K562 (cell line): Measurements from ENCODE around the gene PPIL6. TPM values are rescaled to one million over a fixed set of nuclear protein-coding genes. Genes with fewer than 3 reads are reported as not detected.

Experiments
- CBX1 ChIP-seq: sonication (generic); IDR thresholded peaks from 2 replicates; pipeline ENCODE4 v1.6.1; 2016; ENCODE audit warnings: antibody characterized with exemption, low read depth, mild to moderate bottlenecking
- DMBX1 ChIP-seq: fragments of 250-450 bp; sonication (Bioruptor Pico); IDR thresholded peaks from 2 replicates; pipeline ENCODE4 v1.8.0; 2022; ENCODE audit warnings: inconsistent platforms, mild to moderate bottlenecking, moderate library complexity, borderline replicate concordance
- FOXK1 ChIP-seq: sonication (generic); formaldehyde crosslinking; IDR thresholded peaks from 2 replicates; pipeline ENCODE4 v1.8.0; 2022; ENCODE audit warnings: missing genetic modification reagents, mild to moderate bottlenecking, borderline replicate concordance
- GTF2F1 ChIP-seq: IDR thresholded peaks from 2 replicates; pipeline ENCODE4 v1.6.1; 2011; ENCODE audit warnings: low read depth, low read length, improper control_type of control experiment
- HEY1 ChIP-seq: fragments of 250-450 bp; sonication (Bioruptor Pico); IDR thresholded peaks from 2 replicates; pipeline ENCODE4 v1.5.0; 2020; ENCODE audit warnings: mild to moderate bottlenecking, moderate library complexity, borderline replicate concordance
- MBD1 ChIP-seq: fragments of 250-450 bp; sonication (Bioruptor Pico); IDR thresholded peaks from 2 replicates; pipeline ENCODE4 v1.8.0; 2022; ENCODE audit warnings: inconsistent platforms
- POLR2AphosphoS5 ChIP-seq: IDR thresholded peaks from 2 replicates; pipeline ENCODE4 v1.6.1; 2011; ENCODE audit warnings: mild to moderate bottlenecking, low read depth, low read length, moderate library complexity; ENCODE audit not compliant: control insufficient read depth, insufficient read depth
- SIN3A ChIP-seq, 2 experiments: fragments of 150-350 bp in 1 of 2; IDR thresholded peaks; 2 replicates each; pipeline ENCODE4 v1.6.1; 2011 to 2016; ENCODE audit warnings: borderline replicate concordance in 2 of 2, low read depth in 2 of 2, low read length in 2 of 2, mild to moderate bottlenecking in 2 of 2, moderate library complexity in 2 of 2; ENCODE audit not compliant: control insufficient read depth in 1 of 2
- STAG1 ChIP-seq: sonication (generic); formaldehyde crosslinking; IDR thresholded peaks from 2 replicates; pipeline ENCODE4 v1.5.0; 2020; ENCODE audit warnings: missing genetic modification reagents, borderline replicate concordance
- TAF9B ChIP-seq: fragments of 450-650 bp; IDR thresholded peaks from 2 replicates; pipeline ENCODE4 v1.6.1; 2018; ENCODE audit warnings: mild to moderate bottlenecking; ENCODE audit not compliant: partially characterized antibody
- TBL1XR1 ChIP-seq, 2 experiments: IDR thresholded peaks; 2 replicates each; pipeline ENCODE4 v1.6.1; 2012; ENCODE audit warnings: improper control_type of control experiment in 2 of 2, low read length in 2 of 2, mild to moderate bottlenecking in 1 of 2
- UBTF ChIP-seq, 2 experiments: IDR thresholded peaks; 2 replicates each; pipeline ENCODE4 v1.6.1; 2012; ENCODE audit warnings: improper control_type of control experiment in 2 of 2, low read depth in 2 of 2, low read length in 2 of 2, borderline replicate concordance in 1 of 2
- XRCC4 ChIP-seq: IDR thresholded peaks from one replicate; pipeline ENCODE4 v1.6.1; 2011; ENCODE audit not compliant: insufficient read depth, insufficient read length; ENCODE audit errors: extremely low read depth
- ZBTB33 ChIP-seq: sonication (generic); formaldehyde crosslinking; IDR thresholded peaks from 2 replicates; pipeline ENCODE4 v1.8.1; 2023; ENCODE audit warnings: mild to moderate bottlenecking, missing genetic modification reagents
- polyA plus RNA-seq, 8 experiments: library from polyadenylated mRNA; depleted of rRNA in 4 of 8; stranded (reverse) in 5 of 8; unstranded in 3 of 8; fragments of >200 nt; fragmentation: Nextera tagmentation in 2 of 8; fragmentation: Illumina TruSeq in 1 of 8; extraction: Ambion mirVana in 2 of 8; extraction: Trizol in 1 of 8; gene quantifications; 2 replicates each; pipeline versions ENCODE4 v1.2.1 to v1.2.3, GENCODE V29; 2011 to 2014; ENCODE audit warnings: inconsistent platforms in 1 of 8, missing spikeins in 1 of 8
- total RNA-seq, 7 experiments: library from RNA; depleted of rRNA in 6 of 7; stranded (reverse); fragments of >200 nt in 6 of 7; fragmentation: Illumina TruSeq in 2 of 7; extraction: Trizol in 2 of 7; gene quantifications; 2 replicates each; pipeline versions ENCODE4 v1.2.1 to v1.2.3, GENCODE V29; 2011 to 2021; ENCODE audit warnings: low replicate concordance in 1 of 7
- TF ChIP-seq, protein P1 (sequence below): fragments of 250-450 bp; sonication (Bioruptor Pico); IDR thresholded peaks from 2 replicates; pipeline ENCODE4 v1.8.0; 2022; ENCODE audit warnings: moderate library complexity, mild to moderate bottlenecking, inconsistent platforms
- TF ChIP-seq, protein P2 (sequence below): sonication (generic); formaldehyde crosslinking; IDR thresholded peaks from 2 replicates; pipeline ENCODE4 v1.8.0; 2022; ENCODE audit warnings: missing genetic modification reagents, mild to moderate bottlenecking, moderate library complexity, borderline replicate concordance

The PPIL6 gene
- total and polyA plus RNA-seq, 9 of the 15 experiments (the other 6 are each of a cell fraction or from before 2014, with no cell fraction given), result 0.03 to 0.98 (median 0.41) TPM; not detected in 1

DNA sequence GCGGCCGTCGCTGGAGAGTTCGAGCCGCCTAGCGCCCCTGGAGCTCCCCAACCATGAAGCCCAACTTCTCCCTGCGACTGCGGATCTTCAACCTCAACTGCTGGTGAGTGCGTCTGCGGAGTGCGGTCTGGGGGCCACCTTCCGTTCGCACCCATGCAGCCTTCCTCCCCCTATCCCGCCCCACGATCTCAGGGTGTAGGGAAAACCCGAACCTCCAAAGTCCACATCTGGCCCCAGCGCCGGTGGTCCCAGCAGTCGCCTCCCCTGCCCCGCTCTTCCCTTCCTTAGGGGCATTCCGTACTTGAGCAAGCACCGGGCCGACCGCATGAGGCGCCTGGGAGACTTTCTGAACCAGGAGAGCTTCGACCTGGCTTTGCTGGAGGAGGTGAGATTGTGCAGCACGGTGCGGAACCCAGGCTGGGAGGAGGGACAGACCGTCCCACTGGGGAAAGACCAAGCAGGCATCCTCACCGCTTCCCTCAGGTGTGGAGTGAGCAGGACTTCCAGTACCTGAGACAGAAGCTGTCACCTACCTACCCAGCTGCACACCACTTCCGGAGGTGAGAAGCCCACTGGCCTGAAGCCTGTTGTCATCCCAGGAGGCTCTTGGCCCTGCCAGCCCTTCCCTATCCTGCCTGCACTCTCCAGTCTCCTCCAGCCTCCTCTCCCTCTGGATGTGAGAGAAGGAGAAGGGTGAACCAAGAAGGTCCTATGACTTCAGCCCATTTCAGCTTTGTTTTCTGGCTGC is 815 bp upstream of the PPIL6 start (continued):
- TF ChIP-seq STAG1 (CRISPR knock-in tag), result no peak
- 0 out of 2 replicates have a peak, but pooled peaks have one; percentile 29 for TF ChIP-seq ZBTB33 (CRISPR knock-in tag)
- no peak for TF ChIP-seq POLR2AphosphoS5
- 0 out of 4 replicates have a peak, but pooled peaks of 1 of the 2 experiments have one; percentile 17 for TF ChIP-seq UBTF (IDR thresholded peaks at IDR 0.05; ENCODE audit: borderline replicate concordance in 1 of 2, low read depth in 2 of 2, low read length in 2 of 2)
- no peak for TF ChIP-seq CBX1
- no peak for TF ChIP-seq MBD1 (CRISPR knock-in tag)
- TF ChIP-seq TAF9B, result no peak
- TF ChIP-seq FOXK1, result peak; percentile 62; the same call in 1 of the 2 replicates
- TF ChIP-seq XRCC4, result no peak
- no peak for TF ChIP-seq DMBX1
- TF ChIP-seq, protein P1, sequence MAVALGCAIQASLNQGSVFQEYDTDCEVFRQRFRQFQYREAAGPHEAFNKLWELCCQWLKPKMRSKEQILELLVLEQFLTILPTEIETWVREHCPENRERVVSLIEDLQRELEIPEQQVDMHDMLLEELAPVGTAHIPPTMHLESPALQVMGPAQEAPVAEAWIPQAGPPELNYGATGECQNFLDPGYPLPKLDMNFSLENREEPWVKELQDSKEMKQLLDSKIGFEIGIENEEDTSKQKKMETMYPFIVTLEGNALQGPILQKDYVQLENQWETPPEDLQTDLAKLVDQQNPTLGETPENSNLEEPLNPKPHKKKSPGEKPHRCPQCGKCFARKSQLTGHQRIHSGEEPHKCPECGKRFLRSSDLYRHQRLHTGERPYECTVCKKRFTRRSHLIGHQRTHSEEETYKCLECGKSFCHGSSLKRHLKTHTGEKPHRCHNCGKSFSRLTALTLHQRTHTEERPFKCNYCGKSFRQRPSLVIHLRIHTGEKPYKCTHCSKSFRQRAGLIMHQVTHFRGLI (CRISPR knock-in tag), result no peak
- TF ChIP-seq GTF2F1, result no peak
- 0 out of 4 replicates have a peak, but pooled peaks of 1 of the 2 experiments have one; percentile 30 for TF ChIP-seq TBL1XR1 (IDR thresholded peaks at IDR 0.05; ENCODE audit: low read length in 2 of 2)
- TF ChIP-seq HEY1, result no peak
- TF ChIP-seq, protein P2, sequence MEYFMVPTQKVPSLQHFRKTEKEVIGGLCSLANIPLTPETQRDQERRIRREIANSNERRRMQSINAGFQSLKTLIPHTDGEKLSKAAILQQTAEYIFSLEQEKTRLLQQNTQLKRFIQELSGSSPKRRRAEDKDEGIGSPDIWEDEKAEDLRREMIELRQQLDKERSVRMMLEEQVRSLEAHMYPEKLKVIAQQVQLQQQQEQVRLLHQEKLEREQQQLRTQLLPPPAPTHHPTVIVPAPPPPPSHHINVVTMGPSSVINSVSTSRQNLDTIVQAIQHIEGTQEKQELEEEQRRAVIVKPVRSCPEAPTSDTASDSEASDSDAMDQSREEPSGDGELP (CRISPR knock-in tag), result peak; percentile 43; the same call in 1 of the 2 replicates
- no peak for TF ChIP-seq SIN3A (IDR thresholded peaks at IDR 0.05; ENCODE audit: borderline replicate concordance in 2 of 2, control insufficient read depth in 1 of 2, low read depth in 2 of 2, low read length in 2 of 2)
